ENCODE measurements around the gene GALE. TPM values are rescaled to one million over a fixed set of nuclear protein-coding genes. Genes with fewer than 3 reads are reported as not detected.

The GALE gene
- total RNA-seq, 2 experiments from 2014 or later, result 16.8 to 17.9 TPM

- intact Hi-C loops (cut with micrococcal nuclease; ENCODE audit: unreplicated experiment), result loop anchor here (1.0 kb wide), 1 partner anchor 13 kb away; the partner anchor contains the start of gene PITHD1
- TF ChIP-seq, protein P1, sequence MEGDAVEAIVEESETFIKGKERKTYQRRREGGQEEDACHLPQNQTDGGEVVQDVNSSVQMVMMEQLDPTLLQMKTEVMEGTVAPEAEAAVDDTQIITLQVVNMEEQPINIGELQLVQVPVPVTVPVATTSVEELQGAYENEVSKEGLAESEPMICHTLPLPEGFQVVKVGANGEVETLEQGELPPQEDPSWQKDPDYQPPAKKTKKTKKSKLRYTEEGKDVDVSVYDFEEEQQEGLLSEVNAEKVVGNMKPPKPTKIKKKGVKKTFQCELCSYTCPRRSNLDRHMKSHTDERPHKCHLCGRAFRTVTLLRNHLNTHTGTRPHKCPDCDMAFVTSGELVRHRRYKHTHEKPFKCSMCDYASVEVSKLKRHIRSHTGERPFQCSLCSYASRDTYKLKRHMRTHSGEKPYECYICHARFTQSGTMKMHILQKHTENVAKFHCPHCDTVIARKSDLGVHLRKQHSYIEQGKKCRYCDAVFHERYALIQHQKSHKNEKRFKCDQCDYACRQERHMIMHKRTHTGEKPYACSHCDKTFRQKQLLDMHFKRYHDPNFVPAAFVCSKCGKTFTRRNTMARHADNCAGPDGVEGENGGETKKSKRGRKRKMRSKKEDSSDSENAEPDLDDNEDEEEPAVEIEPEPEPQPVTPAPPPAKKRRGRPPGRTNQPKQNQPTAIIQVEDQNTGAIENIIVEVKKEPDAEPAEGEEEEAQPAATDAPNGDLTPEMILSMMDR (conservative IDR thresholded peaks at IDR 0.05; ENCODE audit: low read length), result no peak
- TF ChIP-seq EZH2phosphoT487 (IDR thresholded peaks at IDR 0.05; ENCODE audit: borderline replicate concordance, low read depth, low read length), result no peak
- no TSS peak for BruUV-seq (replicated peaks)
- no peaks in the 10 kb centered on the region for H4K20me1 ChIP-seq (ENCODE audit: insufficient read depth, low read length)
- POLR2A ChIA-PET, result interaction anchor here (0.5 to 1.5 kb wide), 4 partner anchors 11 to 307 kb away, joined by 3 to 5 read pairs (median 4); partner anchors contain the start of gene PITHD1
- H3K4me3 ChIP-seq (ENCODE audit: low read depth, low read length, poor library complexity, severe bottlenecking), result peak overlapping the region; percentile 95
- H3K9me3 ChIP-seq (ENCODE audit: low read length), result no peaks in the 10 kb centered on the region
- CTCF ChIA-PET (ENCODE audit: unreplicated experiment), result interaction anchor here (0.6 kb wide), 1 partner anchor 11 kb away, joined by 4 read pairs; no protein-coding TSS in a partner anchor
- peak overlapping the region; percentile 95 for H3K4me2 ChIP-seq (ENCODE audit: low read length)
- peaks cover 18% of the 10 kb centered on the region; the same call in 1 of the 2 replicates for H3K79me2 ChIP-seq (ENCODE audit: insufficient read depth, low read depth, low read length)
- no peaks in the 10 kb centered on the region for H3K9me2 ChIP-seq (ENCODE audit: insufficient read depth, low read length)
- H2AFZ ChIP-seq (ENCODE audit: low read length), result peak overlapping the region; percentile 77; the same call in 1 of the 2 replicates
- DNase-seq (ENCODE audit: low spot score), result no peak
- peaks cover 14% of the 10 kb centered on the region for H3K4me1 ChIP-seq (ENCODE audit: insufficient read depth, low read length, poor library complexity, severe bottlenecking)
- peaks cover 50% of the 10 kb centered on the region for H3K36me3 ChIP-seq (ENCODE audit: insufficient read depth, low read length)
- H3K27ac ChIP-seq (ENCODE audit: low read depth, low read length, poor library complexity, severe bottlenecking), result peak overlapping the region; percentile 43
Measured at GRCh38 chr1:23791516-23792047, 9.0 kb downstream of the GALE start.

- H3K4me3 ChIP-seq (ENCODE audit: low read depth, low read length, poor library complexity, severe bottlenecking), result peak within 1 kb of the TSS; percentile 95
- H3K4me2 ChIP-seq (ENCODE audit: low read length), result peak within 1 kb of the TSS; percentile 95
- TF ChIP-seq, protein P1 (conservative IDR thresholded peaks at IDR 0.05; ENCODE audit: low read length), result 0 out of 2 replicates have a peak, but pooled peaks have one; percentile 19
- TF ChIP-seq EZH2phosphoT487 (IDR thresholded peaks at IDR 0.05; ENCODE audit: borderline replicate concordance, low read depth, low read length), result no peak
- H3K27ac ChIP-seq (ENCODE audit: low read depth, low read length, poor library complexity, severe bottlenecking), result peak within 1 kb of the TSS; percentile 43
- H4K20me1 ChIP-seq (ENCODE audit: insufficient read depth, low read length), result no peaks in the 10 kb centered on the region
- intact Hi-C loops (cut with micrococcal nuclease; ENCODE audit: unreplicated experiment), result loop anchor here (1.0 kb wide), 1 partner anchor 13 kb away; the partner anchor contains the start of gene PITHD1
- H3K9me2 ChIP-seq (ENCODE audit: insufficient read depth, low read length), result no peaks in the 10 kb centered on the region
- peak; percentile 90 for DNase-seq (ENCODE audit: low spot score)
- H3K79me2 ChIP-seq (ENCODE audit: insufficient read depth, low read depth, low read length), result peaks cover 18% of the 10 kb centered on the region; the same call in 1 of the 2 replicates
- ChIA-PET CTCF (ENCODE audit: unreplicated experiment) (interaction anchor here (0.6 kb wide), 1 partner anchor 12 kb away, joined by 4 read pairs; no protein-coding TSS in a partner anchor), POLR2A (interaction anchor here (0.5 to 1.5 kb wide), 7 partner anchors 12 to 306 kb away, joined by 3 to 4 read pairs (median 3); partner anchors contain the start of gene PITHD1)
- TSS peak; percentile 94 for BruUV-seq (replicated peaks)
- H3K9me3 ChIP-seq (ENCODE audit: low read length), result no peaks in the 10 kb centered on the region
- peaks cover 51% of the 10 kb centered on the region for H3K36me3 ChIP-seq (ENCODE audit: insufficient read depth, low read length)
- peaks cover 14% of the 10 kb centered on the region for H3K4me1 ChIP-seq (ENCODE audit: insufficient read depth, low read length, poor library complexity, severe bottlenecking)
- peak within 1 kb of the TSS; percentile 77 for H2AFZ ChIP-seq (ENCODE audit: low read length)
Measured at GRCh38 chr1:23790696-23791515, 9.6 kb downstream of the GALE start, which contains the start of gene LYPLA2. Gene LYPLA2 (plus strand): TSS chr1:23791145. CDS start chr1:23792683, 1,538 bp downstream.

Measured in OCI-LY7 (cell line).